Measurements from ENCODE around the gene KPTN. TPM values are rescaled to one million over a fixed set of nuclear protein-coding genes. Genes with fewer than 3 reads are reported as not detected.
A peak's percentile ranks its signal among the peaks of the same experiment; 100 is the strongest.

KPTN gene
- polyA plus RNA-seq, 1 experiment = 12.1 TPM

- DNase-seq (ENCODE audit: low read depth) = no peak
- peaks cover 5% of the 10 kb centered on the region; the same call in 1 of the 2 replicates for H3K27me3 ChIP-seq (ENCODE audit: control insufficient read depth, insufficient read depth, low read length)
- H3K36me3 ChIP-seq (ENCODE audit: control insufficient read depth, insufficient read depth, low read length) = no peaks in the 10 kb centered on the region
- no peak overlapping the region for H3K4me3 ChIP-seq (ENCODE audit: low read depth, low read length)
- TF ChIP-seq, protein P1, sequence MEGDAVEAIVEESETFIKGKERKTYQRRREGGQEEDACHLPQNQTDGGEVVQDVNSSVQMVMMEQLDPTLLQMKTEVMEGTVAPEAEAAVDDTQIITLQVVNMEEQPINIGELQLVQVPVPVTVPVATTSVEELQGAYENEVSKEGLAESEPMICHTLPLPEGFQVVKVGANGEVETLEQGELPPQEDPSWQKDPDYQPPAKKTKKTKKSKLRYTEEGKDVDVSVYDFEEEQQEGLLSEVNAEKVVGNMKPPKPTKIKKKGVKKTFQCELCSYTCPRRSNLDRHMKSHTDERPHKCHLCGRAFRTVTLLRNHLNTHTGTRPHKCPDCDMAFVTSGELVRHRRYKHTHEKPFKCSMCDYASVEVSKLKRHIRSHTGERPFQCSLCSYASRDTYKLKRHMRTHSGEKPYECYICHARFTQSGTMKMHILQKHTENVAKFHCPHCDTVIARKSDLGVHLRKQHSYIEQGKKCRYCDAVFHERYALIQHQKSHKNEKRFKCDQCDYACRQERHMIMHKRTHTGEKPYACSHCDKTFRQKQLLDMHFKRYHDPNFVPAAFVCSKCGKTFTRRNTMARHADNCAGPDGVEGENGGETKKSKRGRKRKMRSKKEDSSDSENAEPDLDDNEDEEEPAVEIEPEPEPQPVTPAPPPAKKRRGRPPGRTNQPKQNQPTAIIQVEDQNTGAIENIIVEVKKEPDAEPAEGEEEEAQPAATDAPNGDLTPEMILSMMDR (IDR thresholded peaks at IDR 0.05; ENCODE audit: insufficient read depth, low read depth, low read length) = no peak
- ChIA-PET CTCF (interaction anchor here (2.4 kb wide), 1 partner anchor 82 kb away, joined by 10 read pairs; no protein-coding TSS in a partner anchor), POLR2A (no interaction called here)
Measured at GRCh38 chr19:47518139-47518538, 34.1 kb upstream of the KPTN start.

- TF ChIP-seq, protein P1 (IDR thresholded peaks at IDR 0.05; ENCODE audit: insufficient read depth, low read depth, low read length) = no peak
- H3K27me3 ChIP-seq (ENCODE audit: control insufficient read depth, insufficient read depth, low read length) = 0 out of 2 replicates have a peak, but pooled peaks cover 1% of the 10 kb centered on the region
- POLR2A ChIA-PET = no interaction called here
- peak; percentile 99 for DNase-seq (ENCODE audit: low read depth)
- H3K4me3 ChIP-seq (ENCODE audit: low read depth, low read length) = peak within 1 kb of the TSS; percentile 78
- CTCF ChIA-PET = interaction anchor here (0.7 to 2.8 kb wide), 35 partner anchors 10 to 191 kb away, joined by 3 to 25 read pairs (median 5); partner anchors contain the start of genes BICRA and KPTN
- H3K36me3 ChIP-seq (ENCODE audit: control insufficient read depth, insufficient read depth, low read length) = peaks cover 3% of the 10 kb centered on the region; the same call in 1 of the 2 replicates
Measured at GRCh38 chr19:47514869-47515588, 31.0 kb upstream of the KPTN start, which contains the start of gene NAPA. NAPA (minus strand) TSS chr19:47515063; CDS start chr19:47514940, 123 bp downstream.

GRCh38 chr19:47514151-47514868 lies 30.3 kb upstream of the KPTN start:
- TF ChIP-seq, protein P1 (IDR thresholded peaks at IDR 0.05; ENCODE audit: insufficient read depth, low read depth, low read length) = no peak
- CTCF ChIA-PET = interaction anchor here (1.0 to 2.8 kb wide), 8 partner anchors 11 to 186 kb away, joined by 3 to 25 read pairs (median 8); partner anchors contain the start of gene KPTN
- no peak for DNase-seq (ENCODE audit: low read depth)
- Histone ChIP-seq H3K27me3 (ENCODE audit: control insufficient read depth, insufficient read depth, low read length) (no peaks in the 10 kb centered on the region), H3K4me3 (ENCODE audit: low read depth, low read length) (peak overlapping the region; percentile 78), H3K36me3 (ENCODE audit: control insufficient read depth, insufficient read depth, low read length) (peaks cover 3% of the 10 kb centered on the region; the same call in 1 of the 2 replicates)
- POLR2A ChIA-PET = no interaction called here

DNA sequence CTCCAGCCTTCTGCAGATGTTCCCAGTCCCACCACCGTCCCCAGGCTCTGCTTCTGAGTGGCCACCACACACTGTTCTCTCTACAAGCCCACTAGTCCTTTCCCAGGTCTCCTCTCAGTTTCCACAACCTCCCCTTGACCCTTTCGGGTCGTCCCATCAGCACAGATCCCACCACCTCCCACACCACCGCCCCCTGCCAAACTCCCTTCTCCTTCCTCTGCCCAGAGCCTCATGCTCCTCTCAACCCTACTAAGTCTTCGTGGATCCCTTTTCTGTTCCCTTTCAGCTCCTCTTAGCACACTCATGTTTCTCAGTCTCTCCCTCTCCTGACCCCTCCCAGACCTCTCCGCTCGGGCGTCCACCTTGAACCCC lies 28.9 kb upstream of the KPTN start:
- Histone ChIP-seq H3K36me3 (ENCODE audit: control insufficient read depth, insufficient read depth, low read length) (peaks cover 3% of the 10 kb centered on the region), H3K4me3 (ENCODE audit: low read depth, low read length) (no peak overlapping the region), H3K27me3 (ENCODE audit: control insufficient read depth, insufficient read depth, low read length) (no peaks in the 10 kb centered on the region)
- TF ChIP-seq, protein P1 (IDR thresholded peaks at IDR 0.05; ENCODE audit: insufficient read depth, low read depth, low read length) = no peak
- POLR2A ChIA-PET = no interaction called here
- CTCF ChIA-PET = interaction anchor here (0.9 to 1.7 kb wide), 3 partner anchors 11 to 29 kb away, joined by 3 to 6 read pairs (median 3); partner anchors contain the start of gene KPTN
- no peak for DNase-seq (ENCODE audit: low read depth)
